GM04504 (cell line): ENCODE measurements around the gene OTUB2.
"Not testable (repeated sequence)": the region's sequence is repeated elsewhere in the genome, so short reads cannot be mapped to it uniquely, and the experiment has no call there.

ENCODE experiments used
- DNase-seq: peaks from one replicate; pipeline ENCODE4 v3.0.0-alpha.2; 2012; ENCODE audit warnings: low read depth

Gene OTUB2

GRCh38 chr14:94056579-94057308, 30.6 kb downstream of the OTUB2 start:
- no peak for DNase-seq

GRCh38 chr14:94058128-94058673, 32.1 kb downstream of the OTUB2 start:
- DNase-seq = no peak

- DNase-seq = no peak
Observed at GRCh38 chr14:94058674-94059138, 32.6 kb downstream of the OTUB2 start.

GRCh38 chr14:94059998-94060397, 33.9 kb downstream of the OTUB2 start:
- no peak for DNase-seq

DNA sequence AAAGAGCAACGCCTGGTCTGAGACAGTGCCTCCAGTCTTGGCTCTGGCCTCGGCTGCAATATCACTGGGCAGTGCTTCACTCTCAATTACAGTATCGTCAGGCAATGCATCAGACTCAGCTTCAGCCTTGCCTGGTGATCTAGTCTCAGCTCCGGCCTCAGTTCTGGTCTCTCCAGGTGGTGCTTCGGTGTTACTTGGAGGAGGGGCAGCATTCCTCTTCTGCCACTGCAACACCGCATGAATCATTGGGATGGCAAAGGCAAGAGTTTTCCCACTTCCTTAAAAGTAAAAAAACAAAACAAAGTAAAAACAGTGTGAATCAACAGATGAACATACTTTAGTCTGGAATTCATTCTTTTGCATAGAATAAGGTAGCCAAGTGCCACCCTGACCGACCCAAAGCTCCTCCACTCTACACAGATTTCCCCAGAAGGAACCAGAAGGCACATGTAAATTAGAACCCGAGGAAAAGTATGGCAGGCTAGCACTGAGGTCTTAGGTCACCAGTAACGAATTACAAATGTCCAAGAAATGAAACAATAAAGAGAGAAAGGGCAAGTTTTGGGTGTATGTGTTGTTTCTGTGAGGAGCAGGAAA, 36.3 kb downstream of the OTUB2 start:
- DNase-seq = no peak

DNA sequence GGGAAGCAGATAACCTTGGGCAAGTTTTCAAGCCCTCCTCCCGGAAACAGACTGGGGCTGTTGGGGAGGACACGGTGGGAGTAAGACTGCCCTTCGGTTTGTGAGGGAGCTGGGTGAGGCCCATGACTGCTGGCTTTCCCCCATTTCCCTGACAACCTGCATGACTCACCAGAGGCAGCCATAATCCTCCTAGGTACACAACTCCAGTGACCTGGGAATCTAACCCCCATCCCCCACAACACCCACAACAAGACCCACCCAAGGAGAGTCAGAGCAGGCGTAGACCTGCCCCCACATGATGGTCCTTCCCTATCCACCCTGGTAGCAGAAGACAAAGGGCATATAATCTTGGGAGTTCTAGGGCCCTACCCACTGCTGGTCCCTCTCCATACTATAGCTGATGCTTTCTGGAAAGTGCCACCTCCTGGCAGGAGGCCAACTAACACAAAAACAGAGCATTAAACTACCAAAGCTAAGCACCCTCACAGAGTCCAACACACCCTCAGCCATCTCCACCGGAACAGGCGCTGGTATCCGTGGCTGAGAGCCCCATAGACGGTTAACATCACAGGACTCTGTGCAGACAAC, 40.0 kb downstream of the OTUB2 start:
- no peak for DNase-seq

DNA sequence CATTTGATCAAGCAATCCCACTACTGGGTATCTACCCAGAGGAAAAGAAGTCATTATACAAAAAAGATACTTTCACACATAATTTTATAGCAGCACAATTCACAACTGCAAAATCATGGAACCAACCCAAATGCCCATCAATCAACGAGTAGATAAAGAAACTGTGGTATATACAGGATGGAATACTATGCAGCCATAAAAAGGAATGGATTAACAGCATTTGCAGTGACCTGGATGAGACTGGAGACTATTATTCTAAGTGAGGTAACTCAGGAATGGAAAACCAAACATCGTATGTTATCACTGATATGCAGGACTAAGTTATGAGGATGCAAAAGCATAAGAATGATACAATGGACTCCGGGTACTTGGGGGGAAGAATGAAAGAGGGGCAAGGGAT, 45.9 kb downstream of the OTUB2 start:
- not testable (repeated sequence) for DNase-seq

DNA sequence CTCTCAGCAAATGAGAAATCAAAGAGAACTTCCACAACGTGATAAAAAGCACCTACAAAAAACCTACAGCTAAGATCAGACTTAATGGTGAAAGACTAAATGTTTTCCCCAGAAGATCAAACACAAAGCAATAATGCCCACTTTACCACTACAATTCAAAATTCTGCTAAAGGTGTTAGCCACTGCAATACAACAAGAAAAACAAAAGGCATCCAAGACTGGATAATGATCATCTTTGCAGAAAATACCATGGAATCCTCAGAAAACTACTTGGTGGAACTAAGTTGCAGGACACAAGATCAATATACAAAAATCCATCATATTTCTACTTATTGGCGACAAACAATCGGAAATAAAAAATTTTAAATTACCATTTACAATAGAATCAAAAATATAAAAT, 48.4 kb downstream of the OTUB2 start:
- DNase-seq = no peak

GRCh38 chr14:94075008-94075407, 48.9 kb downstream of the OTUB2 start:
- no peak for DNase-seq

DNA sequence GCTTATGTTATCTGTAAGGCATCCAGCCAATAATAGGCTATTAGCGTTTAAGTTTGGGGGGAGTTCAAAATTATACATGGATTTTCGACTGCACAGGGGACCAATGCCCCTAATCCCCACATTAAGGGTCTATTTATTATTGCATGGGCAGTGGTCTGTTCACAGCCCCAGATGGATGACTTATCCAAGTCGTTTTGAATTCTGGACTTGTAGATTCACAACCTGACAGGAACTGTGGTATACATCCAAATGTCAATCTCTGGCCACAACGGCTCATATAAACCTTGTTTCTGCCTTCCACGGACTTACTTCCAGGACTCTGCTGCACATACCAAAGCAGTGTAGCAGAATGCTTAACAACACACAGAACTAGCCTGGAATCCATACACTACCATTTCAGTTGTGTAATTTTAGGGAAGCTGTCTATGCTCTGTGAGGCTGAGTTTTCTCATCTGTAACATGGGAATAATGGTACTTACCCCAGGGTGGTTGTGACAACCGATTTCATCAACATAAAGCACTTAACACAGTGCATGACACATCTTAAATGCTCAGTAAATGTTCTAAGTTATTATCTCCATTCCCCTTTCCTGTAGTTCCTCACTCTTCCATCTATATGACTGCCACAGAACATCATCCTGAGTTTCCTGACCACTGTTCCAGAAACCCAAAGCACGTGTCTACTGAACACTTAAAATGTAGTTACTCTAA, 51.1 kb downstream of the OTUB2 start:
- DNase-seq = no peak

DNA sequence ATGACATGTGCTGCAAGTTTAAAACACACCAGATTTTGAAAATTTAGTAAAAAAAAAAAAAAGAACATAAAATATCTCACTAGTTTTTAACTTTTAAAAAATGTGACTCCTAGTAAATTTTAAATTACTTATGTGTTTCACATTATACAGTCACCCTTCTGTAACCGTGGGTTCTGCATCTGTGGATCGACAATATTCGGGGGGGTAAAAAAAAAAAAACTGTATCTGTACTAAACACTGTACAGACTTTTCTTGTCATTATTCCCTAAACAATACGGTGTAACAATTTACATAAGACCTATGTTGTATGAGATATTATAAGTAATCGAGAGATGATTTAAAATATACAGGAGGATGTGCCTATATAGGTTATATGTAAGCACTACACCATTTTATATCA, 51.7 kb downstream of the OTUB2 start:
- DNase-seq = no peak

GRCh38 chr14:94079891-94080620, 53.9 kb downstream of the OTUB2 start:
- no peak for DNase-seq

DNA sequence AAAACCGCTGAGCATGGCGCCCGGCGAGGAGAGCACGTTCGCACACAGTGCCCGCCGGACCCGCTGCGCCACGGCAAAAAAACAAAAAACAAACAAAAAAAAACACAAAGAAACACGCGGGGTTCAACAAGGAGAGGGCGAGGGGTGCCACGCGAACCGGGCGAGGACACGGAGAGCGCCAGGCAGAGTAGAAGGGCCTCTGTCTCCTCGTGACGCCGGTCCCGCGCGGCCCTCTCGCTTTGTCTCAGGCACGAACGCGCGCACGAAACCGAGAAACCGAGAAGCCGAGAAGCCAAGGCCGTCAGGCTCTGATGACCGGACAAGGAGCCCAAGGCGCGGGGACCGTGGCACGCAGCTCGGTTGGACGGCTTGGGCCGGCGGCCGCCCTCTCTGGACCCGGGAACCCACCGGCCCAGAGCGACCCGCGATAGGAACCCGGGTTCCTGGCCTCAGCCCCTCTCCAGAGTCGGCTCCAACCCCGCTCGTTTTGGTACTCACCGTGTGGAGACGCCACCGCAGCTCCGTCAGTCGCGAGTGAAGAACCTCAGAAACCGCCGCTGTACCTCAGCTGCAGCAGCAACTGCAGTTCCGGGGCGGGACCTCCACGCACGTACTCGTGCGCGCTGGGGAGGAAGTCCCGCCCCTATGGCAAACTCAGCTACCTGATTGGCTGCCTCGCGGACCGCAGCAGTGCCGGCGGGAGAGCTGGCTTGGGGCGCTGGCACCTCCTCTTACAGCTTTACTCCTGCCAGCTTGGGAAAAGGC, 54.7 kb downstream of the OTUB2 start, which contains the start of the genes DDX24 and IFI27L1:
Gene DDX24 (minus strand): TSS at position 582 of the 765 bp plus-strand sequence. CDS start 1,460 bp downstream, outside the sequence.
Gene IFI27L1 (plus strand): TSS at position 690 of the 765 bp plus-strand sequence. CDS start 15,628 bp downstream, outside the sequence.
- DNase-seq = peak; percentile 82

DNA sequence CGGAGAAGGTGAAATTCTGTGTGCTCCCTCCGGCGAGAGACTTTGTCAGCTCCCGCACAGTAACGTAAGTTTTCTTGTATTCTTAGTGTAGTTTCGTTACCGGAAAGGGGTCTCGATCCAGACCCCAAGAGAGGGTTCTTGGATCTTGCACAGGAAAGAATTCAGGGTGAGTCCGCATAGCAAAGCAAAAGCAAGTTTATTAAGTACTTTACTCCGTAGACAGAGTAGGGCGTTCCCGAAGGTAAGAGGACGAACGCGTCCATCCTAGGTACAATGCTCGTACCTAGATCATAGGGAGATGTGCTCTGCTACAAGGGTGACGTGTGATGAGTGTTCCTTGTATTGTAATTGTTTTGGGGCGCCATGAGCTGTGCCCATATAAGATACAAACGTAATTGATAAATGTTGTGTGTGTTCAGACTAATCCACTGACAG, 55.3 kb downstream of the OTUB2 start:
- DNase-seq = no peak

DNA sequence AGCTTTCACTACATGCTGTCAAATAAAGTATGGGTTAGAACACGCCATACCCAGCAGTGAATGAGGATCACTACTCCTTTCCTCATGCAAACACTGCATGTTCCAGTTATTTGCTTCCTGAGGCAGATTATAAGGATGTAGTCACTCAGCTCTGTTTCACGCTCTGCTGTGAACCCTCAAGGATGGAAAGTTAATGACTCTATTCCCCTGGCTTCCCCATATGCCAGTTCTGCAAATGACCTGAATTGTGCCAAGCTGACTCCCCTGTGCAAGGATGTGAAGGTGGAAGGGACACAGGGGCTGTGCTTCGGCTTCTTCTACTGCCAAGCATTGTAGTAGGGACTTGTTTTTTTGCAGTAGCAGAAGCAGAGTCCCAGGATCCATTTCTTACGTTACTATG, 61.8 kb downstream of the OTUB2 start:
- DNase-seq = no peak

DNA sequence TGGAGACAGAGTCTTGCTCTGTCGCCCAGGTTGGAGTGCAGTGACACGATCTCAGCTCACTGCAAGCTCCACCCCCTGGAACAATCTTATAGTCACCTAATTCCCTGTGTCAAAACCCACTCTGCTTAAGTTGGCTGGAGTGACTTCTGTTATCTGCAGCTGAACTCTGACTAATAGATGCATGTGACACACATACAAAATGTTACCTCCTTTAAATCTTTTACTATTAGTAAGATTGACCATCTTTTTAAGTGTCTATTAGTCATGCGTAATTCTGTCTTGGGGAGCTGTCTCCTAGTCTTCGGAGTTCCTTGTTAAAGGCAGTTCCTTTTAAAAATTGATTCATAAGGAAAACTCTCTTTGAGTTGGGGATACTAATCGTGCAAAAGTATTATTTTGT, 62.4 kb downstream of the OTUB2 start:
- no peak for DNase-seq

GRCh38 chr14:94089479-94089878, 63.3 kb downstream of the OTUB2 start:
- DNase-seq = no peak

- no peak for DNase-seq
Observed at GRCh38 chr14:94093418-94093817, 67.3 kb downstream of the OTUB2 start.

GRCh38 chr14:94097091-94097490, 71.0 kb downstream of the OTUB2 start:
- no peak for DNase-seq
